Inflammatory macrophage treated with lipopolysaccharide for 1 hour (primary cell): ENCODE data around the gene C3.

ENCODE experiments used
- DNase-seq, 2 donors: peaks; one replicate each; pipeline ENCODE4 v3.0.0-alpha.2; 2020 to 2022

Gene C3

DNA sequence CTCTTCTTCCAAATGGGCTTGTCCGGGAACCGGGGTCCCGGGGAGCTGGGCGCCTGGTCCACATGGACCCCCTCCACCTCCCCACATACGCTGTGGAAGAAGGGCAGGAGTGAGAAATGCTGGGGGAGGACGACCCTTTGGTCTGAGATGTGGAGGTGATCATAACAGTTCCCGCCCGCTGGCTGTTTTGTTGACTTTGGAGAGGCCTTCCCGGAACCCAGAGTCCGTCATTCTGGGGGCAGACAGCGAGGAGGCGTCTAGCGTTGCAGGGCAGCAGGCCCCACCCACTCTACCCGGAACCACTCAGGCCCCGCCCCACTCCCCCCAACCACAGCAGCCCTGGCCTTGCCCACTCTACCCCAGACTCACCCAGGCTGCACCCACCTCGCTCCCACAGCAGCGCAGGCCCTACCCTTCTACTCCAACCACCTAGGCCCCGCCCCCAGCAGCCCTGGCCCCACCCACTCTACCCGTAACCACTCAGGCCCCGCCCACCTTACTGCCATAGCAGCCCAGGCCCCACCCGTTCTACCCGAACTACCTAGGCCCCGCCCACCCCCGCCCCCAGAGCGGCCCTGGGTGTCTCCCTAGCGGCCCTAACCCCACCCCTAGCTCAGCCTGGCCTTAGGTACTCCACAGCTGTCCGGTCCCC, 9.8 kb upstream of the C3 start:
- DNase-seq: peak; percentile 43 to 65

DNA sequence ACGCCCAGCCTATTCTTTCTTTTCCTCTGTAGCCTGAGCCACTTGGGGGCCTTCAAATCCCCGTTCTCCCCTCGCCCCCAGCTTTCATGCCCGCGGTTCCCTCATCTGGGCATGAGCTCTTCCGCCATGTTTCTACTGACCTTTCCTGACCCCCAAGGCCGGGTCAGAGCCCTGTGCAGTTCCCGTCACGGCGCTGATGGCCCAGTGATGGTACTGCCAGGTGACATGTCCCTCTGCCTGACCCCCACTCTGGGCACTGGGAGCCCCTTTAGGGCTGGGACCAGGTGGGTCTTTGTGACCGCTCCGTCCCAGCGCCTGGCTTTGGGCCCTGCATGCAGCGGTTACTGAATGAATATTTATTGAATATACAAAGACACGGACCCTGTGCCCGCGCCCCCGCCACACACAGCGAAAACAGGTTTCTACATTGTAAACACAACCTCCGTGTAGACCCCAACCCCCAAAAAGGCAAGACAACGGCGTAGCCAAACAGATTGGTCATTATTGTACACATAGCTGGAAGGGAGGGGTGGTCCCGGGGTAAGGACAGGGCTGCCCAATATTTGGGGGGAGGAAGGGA, 9.2 kb upstream of the C3 start:
- DNase-seq: no peak

DNA sequence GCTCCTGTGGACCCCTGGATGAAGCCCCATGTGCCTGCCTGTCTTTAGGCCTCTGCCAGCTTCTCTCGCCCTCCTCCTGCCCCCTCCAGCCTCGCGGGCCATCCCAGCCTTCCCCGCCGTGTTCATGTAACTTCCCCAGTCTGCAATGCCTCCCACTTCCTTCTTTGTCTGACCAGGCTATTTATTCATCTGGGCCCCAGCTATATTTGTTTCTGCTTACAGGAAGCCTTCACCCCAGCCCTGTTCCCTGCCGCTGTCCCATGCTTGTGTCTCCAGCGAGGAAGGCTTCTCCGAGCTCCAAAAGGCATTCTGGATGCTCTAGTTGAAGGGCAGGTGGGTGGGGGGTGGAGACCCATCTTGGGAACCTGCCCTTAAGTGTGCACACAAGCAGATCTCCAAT, 7.9 kb upstream of the C3 start:
- peak; percentile 72 to 77 for DNase-seq

DNA sequence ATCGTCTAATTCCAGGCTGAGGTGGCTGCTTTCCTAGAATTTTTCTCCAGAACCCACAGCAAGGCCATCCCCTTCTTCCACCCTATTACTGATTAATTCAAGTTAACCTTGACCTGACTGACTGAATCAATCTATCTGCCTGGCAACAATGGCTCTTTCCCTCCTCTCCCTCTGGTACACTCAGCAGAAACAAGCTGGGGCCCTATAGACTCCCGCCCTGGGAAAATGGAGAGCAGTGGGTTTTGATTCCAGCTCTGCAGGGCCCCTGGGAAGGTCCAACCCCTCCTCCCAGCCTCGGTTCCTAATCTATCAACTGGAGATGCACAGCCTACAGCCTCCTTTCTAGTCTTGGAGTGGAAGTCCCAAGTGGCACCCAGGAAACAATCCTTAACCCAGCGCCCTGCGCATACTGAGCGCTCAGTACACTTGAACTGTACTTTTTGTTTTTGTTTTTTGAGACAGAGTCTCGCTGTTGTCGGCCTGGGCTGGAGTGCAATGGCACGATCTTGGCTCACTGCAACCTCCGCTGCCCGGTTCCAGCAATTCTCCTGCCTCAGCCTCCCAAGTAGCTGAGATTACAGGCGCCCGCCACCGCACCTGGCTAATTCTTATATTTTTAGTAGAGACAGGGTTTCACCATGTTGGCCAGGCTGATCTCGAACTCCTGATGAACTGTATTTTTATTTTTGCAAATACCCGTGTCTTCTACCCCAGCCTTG, 5.2 kb upstream of the C3 start:
- DNase-seq: no peak

DNA sequence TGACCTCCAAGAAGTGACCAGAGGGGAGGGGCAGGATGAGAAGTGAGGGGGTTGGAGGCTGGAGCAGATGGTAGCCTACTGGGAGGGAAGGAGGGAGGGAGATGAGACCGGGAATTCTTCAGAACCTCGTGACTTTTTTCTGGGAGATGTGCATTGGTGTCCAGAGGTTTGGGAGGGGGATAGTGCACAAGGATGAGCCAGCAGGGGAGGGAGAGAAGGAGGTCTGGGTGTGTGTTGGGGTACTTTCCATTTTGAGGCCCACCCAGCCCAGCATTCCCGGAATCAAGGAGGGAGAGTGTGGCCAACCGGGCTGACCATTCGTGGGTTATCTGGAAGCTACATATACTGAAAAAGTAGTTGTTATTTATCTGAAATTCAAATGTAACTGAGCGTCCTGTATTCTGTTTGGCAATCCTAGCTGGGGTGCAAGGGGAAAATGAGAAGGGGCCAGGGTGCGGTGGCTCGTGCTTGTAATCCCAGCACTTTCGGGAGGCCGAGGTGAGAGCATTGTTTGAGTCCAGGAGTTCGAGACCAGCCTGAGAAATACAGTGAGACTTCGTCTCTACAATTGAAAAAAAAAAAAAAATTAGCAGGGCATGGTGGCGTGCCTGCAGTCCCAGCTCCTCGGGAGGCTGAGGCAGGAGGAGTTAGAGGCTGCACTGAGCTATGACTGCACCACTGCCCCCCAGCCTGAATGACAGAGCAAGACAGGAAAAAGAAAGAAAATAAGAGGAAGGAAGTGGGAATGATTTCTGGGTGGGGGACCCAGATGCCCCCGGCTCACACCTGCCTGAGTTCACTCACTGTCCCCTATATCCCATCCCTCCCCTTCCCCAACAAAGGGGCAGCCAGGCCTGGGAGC, 4.4 kb upstream of the C3 start:
- no peak for DNase-seq

DNA sequence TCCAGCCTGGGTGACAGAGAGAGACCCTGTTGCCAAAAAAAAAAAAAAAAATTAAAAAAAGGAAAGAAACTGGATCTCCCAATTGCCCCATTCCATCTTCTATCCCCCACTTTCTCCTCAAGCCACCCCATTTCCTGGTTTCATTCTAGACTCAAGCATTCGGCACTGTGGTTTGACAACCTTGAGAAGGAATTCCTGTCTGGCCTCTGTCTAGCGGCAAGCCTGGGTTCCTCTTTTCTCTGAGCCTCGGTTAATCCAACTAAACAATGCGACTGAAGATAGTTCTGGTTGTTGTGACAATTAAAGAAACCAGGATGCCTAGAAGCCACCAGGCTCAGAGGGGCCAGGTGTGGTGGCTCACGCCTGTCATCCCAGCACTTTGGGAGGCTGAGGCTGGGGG, 3.3 kb upstream of the C3 start:
- peak in 1 of 2 donors; percentile 45 for DNase-seq

DNA sequence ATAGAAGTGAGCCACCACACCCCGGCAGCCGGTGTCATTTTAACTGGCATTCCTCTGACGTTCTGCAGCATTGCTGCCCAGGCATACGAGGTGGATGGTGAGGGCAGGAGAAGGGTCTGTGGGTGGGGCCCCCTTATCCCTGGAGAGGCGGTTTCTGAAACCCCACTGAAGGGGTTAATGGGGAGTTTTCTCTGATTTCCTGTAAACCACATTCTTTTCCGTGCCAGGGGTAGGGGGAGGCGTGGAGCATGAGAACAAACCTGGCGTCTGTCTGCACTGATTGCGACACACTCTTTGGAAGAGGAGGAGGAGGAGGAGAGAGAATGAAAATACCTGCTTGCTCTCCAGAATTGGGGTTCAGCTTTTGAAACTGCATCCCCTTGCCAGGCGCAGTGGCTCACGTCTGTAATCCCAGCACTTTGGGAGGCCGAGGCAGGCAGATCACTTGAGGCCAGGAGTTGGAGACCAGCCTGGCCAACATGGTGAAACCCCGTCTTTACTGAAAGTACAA, 2.7 kb upstream of the C3 start:
- DNase-seq: no peak

DNA sequence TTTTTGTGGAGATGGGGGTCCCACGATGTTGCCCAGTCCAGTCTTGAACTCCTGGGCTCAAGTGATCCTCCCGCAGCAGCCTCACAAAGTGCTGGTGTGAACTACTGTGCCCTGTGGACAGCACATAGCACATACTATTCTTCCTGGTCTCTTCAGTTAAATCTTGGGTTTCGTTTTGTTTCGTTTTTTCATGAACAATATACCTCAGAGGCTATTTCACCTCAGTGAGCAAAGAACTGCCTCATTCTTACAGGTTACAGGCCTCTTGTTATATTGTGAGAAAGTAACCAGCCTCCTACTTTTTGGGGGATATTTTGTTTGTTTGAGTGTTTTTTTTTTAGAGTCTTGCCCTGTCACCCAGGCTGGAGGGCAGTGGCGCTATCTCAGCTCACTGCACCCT, 1.3 kb upstream of the C3 start:
- no peak for DNase-seq

DNA sequence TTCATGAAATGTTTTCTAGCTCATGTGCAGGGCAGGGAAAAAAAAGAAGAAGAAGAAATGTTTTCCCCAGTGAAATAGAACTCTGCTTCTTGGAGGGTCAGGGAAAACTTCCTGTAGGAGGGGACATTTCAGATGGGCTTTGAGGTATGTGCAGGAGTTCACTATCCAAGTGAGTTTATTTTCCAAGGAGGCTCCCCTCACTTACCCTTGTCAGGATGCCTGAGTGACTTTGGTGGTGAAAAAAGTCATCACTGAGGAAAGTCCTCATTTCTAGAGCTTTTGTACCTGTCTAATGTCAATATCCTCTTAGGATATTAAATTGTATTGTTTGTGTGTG, 656 bp upstream of the C3 start:
- DNase-seq: peak; percentile 58 to 77

DNA sequence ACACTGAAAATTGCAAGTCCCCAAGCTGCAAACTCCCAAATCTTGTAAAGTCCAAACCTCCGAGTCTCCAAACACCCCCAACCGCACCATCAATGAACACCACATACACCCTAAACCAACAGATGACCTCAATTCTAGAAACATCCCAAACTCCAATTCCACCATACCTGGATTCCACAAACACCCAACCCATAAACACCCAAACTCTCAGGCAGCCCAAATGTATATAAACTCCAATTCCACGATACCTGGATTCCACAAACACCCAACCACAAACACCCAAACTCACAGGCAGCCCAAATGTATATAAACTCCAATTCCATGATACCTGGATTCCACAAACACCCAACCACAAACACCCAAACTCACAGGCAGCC, 470 bp downstream of the C3 start:
- DNase-seq: no peak

DNA sequence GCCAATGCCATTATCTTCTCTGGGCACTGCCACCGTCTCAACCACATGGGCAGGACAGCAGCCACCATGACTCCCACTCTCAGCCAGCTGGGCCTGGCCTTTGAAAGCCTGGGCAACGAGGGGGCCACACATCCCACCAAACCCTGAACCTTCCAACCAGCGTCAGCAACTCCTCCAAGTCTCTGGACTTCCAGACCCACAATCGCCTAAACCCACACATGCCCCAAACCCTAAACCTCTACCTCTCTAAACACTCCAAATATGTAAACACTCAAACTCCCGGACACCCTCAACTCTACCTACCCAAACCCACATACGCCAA, 949 bp downstream of the C3 start:
- DNase-seq: no peak

DNA sequence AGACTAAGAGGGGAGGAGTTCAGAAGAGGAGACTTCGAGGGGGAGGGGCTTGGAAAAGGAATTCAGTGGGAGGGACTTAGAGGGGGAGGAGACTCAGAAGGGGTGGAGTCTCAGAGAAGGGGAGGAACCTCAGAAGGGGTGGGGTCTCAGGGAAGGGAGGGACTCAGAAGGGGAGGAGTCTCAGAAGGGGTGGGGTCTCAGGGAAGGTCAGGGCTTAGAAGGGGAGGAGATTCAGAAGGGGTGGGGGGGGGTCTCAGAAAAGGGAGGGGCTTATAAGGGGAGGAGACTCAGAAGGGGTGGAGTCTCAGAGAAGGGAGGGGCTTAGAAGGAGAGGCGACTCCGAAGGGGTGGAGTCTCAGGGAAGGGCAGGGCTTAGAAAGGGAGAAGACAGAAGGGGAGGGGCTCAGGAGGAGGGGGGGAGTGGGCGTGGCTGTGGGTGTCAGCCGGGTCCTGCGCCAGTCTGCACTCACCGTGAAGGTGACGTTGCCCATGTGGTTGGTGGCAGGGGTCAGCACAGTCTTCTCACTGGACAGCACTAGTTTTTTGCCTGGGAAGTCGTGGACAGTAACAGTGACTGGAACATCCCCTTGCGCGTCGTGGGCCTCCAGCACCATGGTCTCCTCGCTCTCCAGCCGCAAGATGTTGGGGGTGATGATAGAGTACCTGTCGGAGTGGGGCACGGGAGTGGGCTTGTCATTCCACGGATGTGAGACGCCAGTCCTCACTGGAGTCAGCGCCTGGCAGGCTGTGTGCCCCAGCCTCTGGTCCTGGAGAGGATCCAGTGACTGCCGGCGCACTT, 1.5 kb downstream of the C3 start:
- DNase-seq: peak in 1 of 2 donors; percentile 39

DNA sequence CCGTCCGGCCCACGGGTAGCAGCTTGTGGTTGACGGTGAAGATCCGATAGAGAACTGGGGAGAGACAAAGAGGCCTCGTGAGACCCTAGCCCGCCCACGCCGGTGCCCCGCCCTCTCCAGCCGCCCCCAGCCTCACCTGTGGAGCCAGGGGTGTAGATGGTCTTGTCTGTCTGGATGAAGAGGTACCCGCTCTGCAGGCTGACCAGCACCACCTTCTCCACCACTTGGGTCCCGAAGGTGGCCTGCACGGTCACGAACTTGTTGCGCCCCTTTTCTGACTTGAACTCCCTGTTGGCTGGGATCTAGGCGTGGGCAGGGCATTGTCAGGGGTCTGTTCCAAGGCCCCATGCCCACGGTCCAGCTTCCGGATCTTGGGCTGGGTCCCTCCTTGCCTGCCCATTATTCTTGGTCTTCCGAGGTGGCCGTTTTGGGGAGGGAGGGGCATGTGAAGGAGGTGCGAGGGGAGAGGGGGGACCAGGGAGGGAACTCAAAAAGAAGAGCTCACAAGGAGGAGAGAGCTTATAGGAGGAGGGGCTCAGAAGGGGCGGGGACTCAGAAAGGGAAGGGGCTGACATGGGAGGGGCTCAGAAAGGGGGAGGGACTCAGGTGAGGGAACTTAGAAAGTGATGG, 2.2 kb downstream of the C3 start:
- DNase-seq: no peak

DNA sequence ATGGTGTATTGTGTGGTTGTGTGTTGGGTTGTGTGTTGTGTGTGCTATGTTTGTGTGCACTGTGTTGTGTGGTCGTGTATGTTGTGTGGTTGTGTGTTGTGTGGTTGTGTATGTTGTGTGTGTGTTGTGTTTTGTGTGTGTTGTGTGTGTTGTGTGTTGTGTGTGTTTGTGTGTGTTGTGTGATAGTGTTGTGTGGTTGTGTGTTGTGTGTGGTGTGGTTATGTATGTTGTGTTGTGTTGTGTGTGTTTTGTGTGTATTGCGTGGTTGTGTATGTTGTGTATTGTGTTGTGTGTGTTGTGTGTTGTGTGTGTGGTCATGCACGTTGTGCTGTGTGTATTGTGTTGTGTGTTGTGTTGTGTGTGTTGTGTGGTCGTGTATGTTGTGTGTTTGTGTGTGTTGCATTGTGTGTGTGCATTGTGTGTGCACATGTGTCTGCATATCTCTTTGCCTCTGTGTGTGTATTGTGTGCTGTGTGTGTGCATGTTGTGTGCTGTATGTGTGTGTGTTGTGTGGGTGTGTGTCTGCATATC, 2.9 kb downstream of the C3 start:
- no peak for DNase-seq

DNA sequence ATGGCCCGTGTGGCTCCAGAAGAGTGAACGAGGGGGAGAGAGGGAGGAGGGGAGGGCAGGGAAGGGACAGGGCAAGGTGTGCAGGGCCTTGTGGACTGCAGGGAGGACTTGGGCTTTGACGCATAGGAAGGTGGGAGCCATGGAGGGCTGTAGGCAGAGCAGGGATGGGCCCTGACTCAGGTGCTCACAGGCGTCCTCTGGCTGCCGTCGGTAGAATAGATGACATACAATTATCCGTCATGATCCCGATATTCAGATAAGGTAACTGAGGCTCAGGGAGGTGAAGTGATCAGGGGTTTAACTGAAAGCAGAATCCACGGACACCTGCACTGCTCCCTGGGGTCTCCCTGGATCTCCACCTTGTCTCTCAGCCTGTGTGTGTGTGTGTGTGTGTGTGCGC, 3.4 kb downstream of the C3 start:
- DNase-seq: no peak

DNA sequence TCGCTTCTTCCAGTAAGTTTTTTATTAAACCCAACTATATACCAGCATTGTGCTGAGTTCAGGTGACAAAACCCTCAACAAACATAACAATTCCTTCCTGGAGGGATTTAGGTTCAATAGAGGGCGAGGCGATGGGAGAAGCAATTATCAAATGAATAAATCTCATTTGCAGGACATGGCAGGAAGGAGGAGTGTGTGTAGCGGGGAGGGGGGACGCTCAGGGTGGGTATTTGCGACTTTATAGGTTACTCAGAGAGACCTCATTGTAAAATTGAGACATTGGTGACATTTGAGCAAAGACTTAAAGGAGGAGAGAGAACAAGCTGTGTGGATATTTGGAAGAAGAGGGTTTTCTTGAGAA, 3.9 kb downstream of the C3 start:
- DNase-seq: no peak

DNA sequence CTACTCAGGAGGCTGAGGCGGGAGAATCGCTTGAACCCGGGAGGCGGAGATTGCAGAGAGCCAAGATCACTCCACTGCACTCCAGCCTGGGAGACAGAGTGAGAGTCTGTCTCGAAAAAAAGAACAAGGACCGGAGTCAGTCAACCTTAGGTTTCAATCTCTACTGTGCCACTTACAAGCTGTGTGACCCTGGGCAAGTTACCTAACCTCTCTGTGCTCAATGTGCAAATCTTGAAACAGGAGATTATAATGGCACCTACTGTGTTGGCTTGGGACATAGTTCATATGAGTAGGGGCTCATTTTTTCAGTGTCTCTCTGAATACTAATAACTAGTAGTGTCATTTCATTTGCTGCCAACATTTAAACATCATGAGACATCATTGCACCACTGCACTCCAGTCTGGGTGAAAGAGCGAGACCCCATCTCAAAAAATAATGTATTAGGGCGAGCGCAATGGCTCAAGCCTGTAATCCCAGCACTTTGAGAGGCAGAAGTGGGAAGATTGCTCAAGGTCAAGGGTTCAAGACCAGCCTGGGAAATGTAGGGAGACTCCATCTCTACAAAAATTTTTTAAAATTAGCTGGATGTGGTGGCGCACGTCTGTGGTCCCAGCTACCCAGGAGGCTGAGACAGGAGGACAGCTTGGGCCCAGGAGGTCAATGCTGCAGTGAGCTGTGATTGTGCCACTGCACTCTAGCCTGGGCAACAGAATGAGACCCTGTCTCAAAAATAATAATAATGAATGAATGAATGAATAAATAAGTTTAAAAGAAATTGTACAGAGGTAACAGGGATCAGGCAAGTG, 5.5 kb downstream of the C3 start:
- no peak for DNase-seq

DNA sequence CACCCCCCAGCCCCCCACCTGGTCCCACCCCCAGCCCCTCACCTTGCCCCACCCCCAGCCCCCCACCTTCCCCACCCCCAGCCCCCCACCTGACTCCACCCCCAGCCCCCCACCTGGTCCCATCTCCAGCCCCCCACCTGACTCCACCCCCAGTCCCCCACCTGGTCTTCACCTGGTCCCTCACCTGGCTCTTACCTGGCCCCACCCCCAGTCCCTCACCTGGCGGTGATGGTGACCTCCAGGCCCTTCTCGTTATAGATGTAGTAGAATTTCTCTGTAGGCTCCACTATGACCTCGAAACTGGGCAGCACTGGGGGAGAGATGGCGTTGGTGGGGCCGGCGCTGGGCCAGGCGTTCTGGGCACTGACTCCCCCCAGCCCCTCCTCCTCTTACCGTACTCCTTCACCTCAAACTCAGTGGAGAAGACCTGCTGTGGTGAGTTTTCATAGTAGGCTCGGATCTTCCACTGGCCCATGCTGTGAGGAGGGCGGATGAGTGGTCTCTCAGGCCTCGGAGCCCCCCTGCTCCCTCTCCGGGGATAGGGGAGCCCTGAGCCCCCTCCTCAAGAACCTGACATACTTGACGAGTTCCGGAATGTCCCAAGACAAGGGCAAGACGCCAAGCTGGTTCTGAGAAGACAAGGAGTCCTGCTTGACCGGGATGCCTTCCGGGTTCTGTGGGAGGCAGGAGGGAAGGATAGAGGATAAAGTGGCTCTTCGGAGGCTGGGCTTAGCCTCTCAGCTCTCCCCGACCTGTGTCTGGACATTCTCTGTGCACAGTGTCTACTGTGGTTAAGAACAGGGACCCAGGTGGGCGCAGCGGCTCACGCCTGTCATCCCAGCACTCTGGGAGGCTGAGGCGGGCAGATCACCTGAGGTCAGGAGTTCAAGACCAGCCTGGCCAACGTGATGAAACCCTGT, 6.4 kb downstream of the C3 start:
- no peak for DNase-seq

DNA sequence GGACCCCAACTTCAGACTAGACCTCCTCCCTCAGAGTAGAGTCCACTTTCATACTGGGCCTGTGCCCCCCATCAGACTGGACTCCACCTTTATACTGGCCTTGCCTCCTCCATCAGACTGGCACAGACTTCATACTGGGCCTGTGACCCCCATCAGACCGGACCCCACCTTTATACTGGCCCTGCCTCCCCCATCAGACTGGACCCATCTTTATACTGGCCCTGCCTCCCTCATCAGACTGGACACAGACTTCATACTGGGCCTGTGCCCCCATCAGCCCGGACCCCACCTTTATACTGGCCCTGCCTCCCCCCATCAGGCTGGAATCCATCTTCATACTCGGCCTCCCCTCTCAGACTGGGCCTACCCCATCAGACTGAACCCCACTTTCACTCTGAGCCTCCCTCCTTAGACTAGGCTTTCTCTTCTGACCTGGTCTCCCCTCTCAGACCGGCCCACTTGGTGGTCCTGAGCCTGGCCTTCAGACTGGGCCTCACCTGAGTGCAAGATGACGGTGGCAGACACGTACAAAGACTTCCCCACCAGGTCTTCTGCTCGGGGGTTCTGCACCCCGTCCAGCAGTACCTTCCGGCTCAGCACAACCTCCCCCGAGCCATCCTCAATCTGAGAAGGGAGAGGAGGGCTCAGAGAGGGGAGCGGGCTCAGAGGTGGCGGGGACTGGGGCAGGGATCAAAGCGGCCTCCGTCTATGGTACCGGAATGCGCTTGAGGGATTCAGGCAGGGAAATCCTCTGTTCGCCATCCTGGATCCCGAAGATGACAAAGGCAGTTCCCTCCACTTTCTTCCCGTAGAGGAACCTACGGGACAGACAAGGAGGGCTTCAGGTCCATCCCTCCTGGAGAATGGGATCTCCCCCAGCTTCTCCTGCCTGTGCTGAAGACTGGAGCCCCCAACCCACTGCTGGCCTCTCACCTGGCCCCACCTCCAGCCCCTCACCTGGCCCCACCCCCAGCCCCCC, 7.5 kb downstream of the C3 start:
- DNase-seq: no peak
